ENCODE results near the gene AP1G2.

AP1G2 gene

GRCh38 chr14:23514644-23514957 is 53.0 kb downstream of the AP1G2 start:
- no peak for DNase-seq (ENCODE audit: low read depth)

- DNase-seq (ENCODE audit: low read depth): no peak
Observed at GRCh38 chr14:23513818-23514643, 53.6 kb downstream of the AP1G2 start.

- DNase-seq (ENCODE audit: low read depth): no peak
Observed at GRCh38 chr14:23513005-23513817, 54.4 kb downstream of the AP1G2 start.

GRCh38 chr14:23512156-23512555 is 55.4 kb downstream of the AP1G2 start:
- DNase-seq (ENCODE audit: low read depth): no peak

Measured in activated T-helper 9 cell treated with anti-CD3 and anti-CD28 coated beads, Interleukin-2, amount 50 U/mL, for 16 hours (primary cell).